DMS79 (cell line): ENCODE data around the gene ICA1L.
"Not testable (repeated sequence)": the region's sequence is repeated elsewhere in the genome, so short reads cannot be mapped to it uniquely, and the experiment has no call there.

ENCODE experiments used
- DNase-seq: peaks from one replicate; lab custom pipeline; 2025; lab: John Stamatoyannopoulos, UW

Gene ICA1L

GRCh38 chr2:202847693-202848524 lies 23.7 kb downstream of the ICA1L start:
- no peak for DNase-seq

GRCh38 chr2:202844656-202845055 lies 26.9 kb downstream of the ICA1L start:
- DNase-seq: no peak

- no peak for DNase-seq
Observed at GRCh38 chr2:202842690-202843089, 28.9 kb downstream of the ICA1L start.

GRCh38 chr2:202841090-202841867 lies 30.3 kb downstream of the ICA1L start:
- no peak for DNase-seq

- no peak for DNase-seq
Observed at GRCh38 chr2:202831242-202832220, 40.0 kb downstream of the ICA1L start.

- DNase-seq: no peak
Observed at GRCh38 chr2:202824901-202825300, 46.7 kb downstream of the ICA1L start.

GRCh38 chr2:202822411-202822810 lies 49.2 kb downstream of the ICA1L start:
- peak; percentile 80 for DNase-seq

- DNase-seq: no peak
Observed at GRCh38 chr2:202821206-202822160, 50.1 kb downstream of the ICA1L start.

- DNase-seq: no peak
Observed at GRCh38 chr2:202818321-202818720, 53.2 kb downstream of the ICA1L start.

GRCh38 chr2:202817771-202818170 lies 53.8 kb downstream of the ICA1L start:
- no peak for DNase-seq

- no peak for DNase-seq
Observed at GRCh38 chr2:202815548-202816360, 55.8 kb downstream of the ICA1L start.

- DNase-seq: no peak
Observed at GRCh38 chr2:202814226-202814625, 57.3 kb downstream of the ICA1L start.

GRCh38 chr2:202813387-202813786 lies 58.2 kb downstream of the ICA1L start:
- no peak for DNase-seq

GRCh38 chr2:202808754-202809153 lies 62.8 kb downstream of the ICA1L start:
- no peak for DNase-seq

- DNase-seq: peak; percentile 29
Observed at GRCh38 chr2:202807431-202808138, 64.0 kb downstream of the ICA1L start.

GRCh38 chr2:202805911-202806310 lies 65.7 kb downstream of the ICA1L start:
- DNase-seq: not testable (repeated sequence)

- no peak for DNase-seq
Observed at GRCh38 chr2:202797944-202798343, 73.6 kb downstream of the ICA1L start.

- no peak for DNase-seq
Observed at GRCh38 chr2:202790676-202791075, 80.9 kb downstream of the ICA1L start.

- DNase-seq: no peak
Observed at GRCh38 chr2:202786842-202787241, 84.7 kb downstream of the ICA1L start.
